Right lobe of liver (tissue), 6 donors: ENCODE results near the gene MYO5A. TPM values are rescaled to one million over a fixed set of nuclear protein-coding genes. Genes with fewer than 3 reads are reported as not detected.
"Not testable (repeated sequence)": the region's sequence is repeated elsewhere in the genome, so short reads cannot be mapped to it uniquely, and the experiment has no call there.

ENCODE experiments used
- ATAC-seq, 4 donors: fragments of 200-7000 bp; cut with Tn5 transposase; one replicate each; pipeline ENCODE4 v1.9.1; 2020; ENCODE audit warnings: mild to moderate bottlenecking in 4 of 4, moderate library complexity in 4 of 4
- DNase-seq, 3 donors: peaks; one replicate each; pipeline ENCODE4 v3.0.0-alpha.2; 2020
- H3K27ac ChIP-seq, 3 donors: fragments of 200-600 bp; one replicate each; pipeline ENCODE4 v1.8.0; 2022
- H3K27me3 ChIP-seq, 2 donors: fragments of 200-600 bp; one replicate each; pipeline ENCODE4 v1.8.0; 2022
- H3K36me3 ChIP-seq, 4 donors: fragments of 200-600 bp; sonication (generic) in 1 of 4; one replicate each; pipeline versions ENCODE4 v1.5.1 to v1.8.0; 2017 to 2022; ENCODE audit warnings: control low read depth in 1 of 4
- H3K4me1 ChIP-seq, 4 donors: fragments of 200-600 bp; sonication (generic) in 1 of 4; one replicate each; pipeline versions ENCODE4 v1.5.1 to v1.8.0; 2017 to 2022; ENCODE audit warnings: control low read depth in 1 of 4
- H3K4me3 ChIP-seq, 3 donors: fragments of 200-600 bp; one replicate each; pipeline ENCODE4 v1.8.0; 2022
- H3K9me3 ChIP-seq, 4 donors: fragments of 200-600 bp; sonication (generic) in 1 of 4; one replicate each; pipeline versions ENCODE4 v1.5.1 to v1.8.0; 2017 to 2022; ENCODE audit warnings: control low read depth in 1 of 4
- POLR2A ChIP-seq: fragments of 450-650 bp; IDR thresholded peaks from one replicate; pipeline ENCODE4 v1.6.1; 2017; ENCODE audit warnings: antibody characterized with exemption, mild to moderate bottlenecking
- WGBS: methylation state at CpG from one replicate; pipeline ENCODE4 v1.1.6; 2018; ENCODE audit warnings: low coverage, low lambda C conversion rate; ENCODE audit not compliant: insufficient coverage; ENCODE audit errors: missing lambda C conversion rate; 5-methylcytosine and 5-hydroxymethylcytosine counted together
- intact Hi-C, 2 donors: fragments of 100-400 bp; cut with DNase I; formaldehyde crosslinking; loops; one replicate each; pipeline versions ENCODE4 v1.11.2 to v1.14.1; 2022
- total RNA-seq, 6 experiments: library from RNA; depleted of rRNA in 2 of 6; stranded (reverse); fragments of >200 nt in 2 of 6; fragmentation: NEBNext Ultra II Directional in 3 of 6; extraction: Animal tissue kit (Norgen Biotek cat#: 25700) in 3 of 6; gene quantifications; one replicate each; pipeline versions ENCODE4 v1.1.0 to v1.2.4, GENCODE V29; 2016 to 2023
- TF ChIP-seq, protein P1 (sequence below), 4 donors: fragments of 200-600 bp in 3 of 4; fragments of 450-650 bp in 1 of 4; IDR thresholded peaks; one replicate each; pipeline versions ENCODE4 v1.5.1 to v1.8.0; 2016 to 2022; ENCODE audit warnings: antibody characterized with exemption in 4 of 4, mild to moderate bottlenecking in 2 of 4
- donor health status: DM: no; HTN: yes; CAD: no.
- donor health status: DM: no; HTN: no; CAD: no.
- donor health status: DM: no; HTN: no; CAD: no.
- donor health status: DM: no; HTN: yes; CAD: no.
- donor health status: DM: no; HTN: yes; CAD: no.

The MYO5A gene
- total RNA-seq, 6 experiments from 2014 or later, result 3.2 to 13.3 (median 5.0) TPM

DNA sequence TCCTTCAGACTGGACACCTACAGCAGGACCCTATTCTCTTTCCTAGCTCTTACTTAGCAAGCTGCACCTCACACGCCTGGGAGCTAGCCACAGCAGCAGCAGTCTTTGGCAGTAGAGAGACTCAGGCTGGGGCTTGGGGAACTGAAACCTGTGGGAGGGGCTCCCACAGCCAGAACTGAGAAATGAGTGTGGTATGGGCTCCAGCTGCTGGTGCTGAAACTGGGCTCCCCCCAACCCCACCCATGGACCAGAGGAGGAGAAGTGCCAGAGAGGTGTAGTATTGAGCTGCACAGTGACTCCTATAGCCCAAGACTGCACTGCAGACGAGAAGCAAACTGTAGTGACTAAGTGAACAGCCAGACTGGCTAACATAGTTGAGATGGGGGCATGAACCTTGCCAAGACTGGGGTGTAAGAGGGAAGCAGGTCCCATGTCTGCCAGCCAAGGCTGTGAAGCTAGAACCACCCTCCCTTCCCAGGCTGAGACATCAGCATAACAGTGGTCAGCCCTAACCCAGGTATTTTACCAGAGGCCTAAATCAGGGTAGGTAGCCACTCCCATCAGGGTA, 62.5 kb downstream of the MYO5A start:
- intact Hi-C loops, result no loop called here
- TF ChIP-seq, protein P1, sequence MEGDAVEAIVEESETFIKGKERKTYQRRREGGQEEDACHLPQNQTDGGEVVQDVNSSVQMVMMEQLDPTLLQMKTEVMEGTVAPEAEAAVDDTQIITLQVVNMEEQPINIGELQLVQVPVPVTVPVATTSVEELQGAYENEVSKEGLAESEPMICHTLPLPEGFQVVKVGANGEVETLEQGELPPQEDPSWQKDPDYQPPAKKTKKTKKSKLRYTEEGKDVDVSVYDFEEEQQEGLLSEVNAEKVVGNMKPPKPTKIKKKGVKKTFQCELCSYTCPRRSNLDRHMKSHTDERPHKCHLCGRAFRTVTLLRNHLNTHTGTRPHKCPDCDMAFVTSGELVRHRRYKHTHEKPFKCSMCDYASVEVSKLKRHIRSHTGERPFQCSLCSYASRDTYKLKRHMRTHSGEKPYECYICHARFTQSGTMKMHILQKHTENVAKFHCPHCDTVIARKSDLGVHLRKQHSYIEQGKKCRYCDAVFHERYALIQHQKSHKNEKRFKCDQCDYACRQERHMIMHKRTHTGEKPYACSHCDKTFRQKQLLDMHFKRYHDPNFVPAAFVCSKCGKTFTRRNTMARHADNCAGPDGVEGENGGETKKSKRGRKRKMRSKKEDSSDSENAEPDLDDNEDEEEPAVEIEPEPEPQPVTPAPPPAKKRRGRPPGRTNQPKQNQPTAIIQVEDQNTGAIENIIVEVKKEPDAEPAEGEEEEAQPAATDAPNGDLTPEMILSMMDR (IDR thresholded peaks at IDR 0.05), result no peak
- TF ChIP-seq POLR2A, result no peak
- Histone ChIP-seq H3K9me3 (no peaks in the 10 kb centered on the region), H3K4me1 (no peaks in the 10 kb centered on the region), H3K27me3 (no peaks in the 10 kb centered on the region), H3K27ac (no peak overlapping the region), H3K4me3 (no peak overlapping the region), H3K36me3 (no peaks in the 10 kb centered on the region)
- WGBS, result no CpG with 5 or more reads among the region's 2 CpGs
- DNase-seq, result peak in 1 of 3 donors; percentile 36
- peak; percentile 66 to 89 (median 82) for ATAC-seq

DNA sequence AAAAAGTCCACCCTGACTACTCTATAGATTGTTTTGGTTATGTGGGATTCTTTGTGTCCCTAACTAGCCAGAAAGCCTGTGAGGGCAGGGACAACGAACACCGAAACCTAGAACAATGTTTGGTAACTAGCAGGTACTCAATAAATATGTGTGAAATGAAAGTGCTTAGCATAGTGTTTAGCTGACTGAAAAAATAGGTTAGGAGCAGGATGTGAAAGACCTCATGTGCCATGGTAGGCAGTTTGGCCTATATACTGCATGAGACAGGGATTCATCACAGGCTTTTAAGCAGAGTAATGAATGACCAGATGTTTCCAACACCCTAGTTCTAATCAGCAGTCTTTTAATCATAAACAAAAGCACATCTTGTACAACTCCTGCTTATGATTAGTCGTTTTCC, 64.2 kb downstream of the MYO5A start:
- Histone ChIP-seq H3K27me3 (no peaks in the 10 kb centered on the region), H3K9me3 (no peaks in the 10 kb centered on the region), H3K4me3 (no peak overlapping the region), H3K36me3 (no peaks in the 10 kb centered on the region), H3K27ac (no peak overlapping the region), H3K4me1 (no peaks in the 10 kb centered on the region)
- 70% methylated on average over 3 of the region's 3 CpGs for WGBS
- intact Hi-C loops, result no loop called here
- ATAC-seq (peak; percentile 22 to 58 (median 37)), DNase-seq (no peak)
- TF ChIP-seq, protein P1 (IDR thresholded peaks at IDR 0.05), result no peak
- TF ChIP-seq POLR2A, result no peak

DNA sequence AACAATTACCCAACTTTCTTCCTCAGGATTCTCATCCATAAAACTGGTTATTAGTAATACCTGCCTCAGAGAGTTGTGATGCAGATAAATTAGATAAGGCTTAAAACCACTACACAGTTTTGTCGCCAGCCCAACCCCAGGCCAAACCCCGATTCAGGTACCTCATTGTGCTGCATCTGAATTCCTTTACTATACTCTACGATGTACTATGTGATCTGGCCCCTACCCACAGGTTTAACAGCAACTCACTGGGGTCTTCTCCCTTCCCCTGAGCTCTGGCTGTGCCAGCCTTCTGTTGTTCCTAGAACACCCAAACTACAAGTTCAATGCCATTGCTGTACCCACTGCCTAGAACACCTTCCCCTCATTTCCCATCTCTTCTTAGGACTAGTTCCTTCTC, 64.6 kb downstream of the MYO5A start:
- no peak overlapping the region for H3K4me3 ChIP-seq
- H3K9me3 ChIP-seq, result no peaks in the 10 kb centered on the region
- TF ChIP-seq, protein P1 (IDR thresholded peaks at IDR 0.05), result no peak
- no peak for TF ChIP-seq POLR2A
- 90% methylated on average over 3 of the region's 3 CpGs for WGBS
- H3K4me1 ChIP-seq, result no peaks in the 10 kb centered on the region
- no peaks in the 10 kb centered on the region for H3K36me3 ChIP-seq
- intact Hi-C loops, result no loop called here
- no peak overlapping the region for H3K27ac ChIP-seq
- no peak for ATAC-seq
- DNase-seq, result no peak
- no peaks in the 10 kb centered on the region for H3K27me3 ChIP-seq

DNA sequence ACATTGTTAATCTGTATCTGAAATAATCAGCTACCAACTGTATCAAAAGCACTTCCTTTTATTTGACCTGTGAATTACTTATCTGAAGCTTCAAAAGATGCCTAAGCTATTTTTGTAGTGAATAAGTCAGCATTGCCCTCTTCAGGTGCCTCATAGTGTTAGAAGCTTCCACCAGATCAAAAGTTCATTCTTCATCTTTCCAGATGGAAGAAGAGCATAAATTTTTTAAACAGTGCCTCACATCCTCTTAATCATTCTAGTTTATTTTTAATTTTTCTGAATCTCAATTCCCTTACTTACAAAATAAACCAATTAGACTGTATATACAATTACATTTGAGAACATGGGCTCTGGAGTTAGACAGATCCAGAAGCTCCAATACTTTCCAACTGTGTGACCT, 65.0 kb downstream of the MYO5A start:
- no peak overlapping the region for H3K27ac ChIP-seq
- TF ChIP-seq, protein P1 (IDR thresholded peaks at IDR 0.05), result no peak
- no peak for TF ChIP-seq POLR2A
- intact Hi-C loops, result no loop called here
- no peaks in the 10 kb centered on the region for H3K4me1 ChIP-seq
- H3K36me3 ChIP-seq, result no peaks in the 10 kb centered on the region
- DNase-seq (no peak), ATAC-seq (no peak)
- no peak overlapping the region for H3K4me3 ChIP-seq
- no peaks in the 10 kb centered on the region for H3K27me3 ChIP-seq
- no peaks in the 10 kb centered on the region for H3K9me3 ChIP-seq

DNA sequence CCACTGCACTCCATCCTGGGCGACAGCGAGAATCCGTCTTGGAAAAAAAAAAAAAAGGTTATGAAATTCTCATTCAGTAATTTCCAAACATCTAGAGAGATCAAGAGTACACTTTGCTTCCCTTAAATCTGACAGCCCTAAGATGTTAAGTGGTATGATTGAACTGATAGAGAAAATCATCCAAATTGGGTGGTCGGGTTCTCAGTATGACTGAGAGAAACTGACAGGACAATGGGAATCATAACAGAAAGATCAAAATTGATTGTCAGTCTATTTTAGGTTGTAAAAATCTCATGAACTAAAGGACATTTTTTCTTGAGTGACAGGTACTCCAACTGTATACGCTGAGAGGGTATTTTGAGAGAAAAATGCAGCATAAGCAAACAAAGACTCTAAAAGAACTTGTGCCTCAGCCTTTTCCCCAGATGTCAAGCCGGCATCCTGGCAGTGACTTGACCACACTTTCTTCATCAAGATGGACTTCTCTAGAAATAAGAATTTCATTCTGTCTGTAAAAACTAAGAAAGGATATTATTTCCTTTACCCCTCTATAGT, 65.8 kb downstream of the MYO5A start:
- no peak for TF ChIP-seq POLR2A
- TF ChIP-seq, protein P1 (IDR thresholded peaks at IDR 0.05), result no peak
- intact Hi-C loops, result no loop called here
- no peaks in the 10 kb centered on the region for H3K4me1 ChIP-seq
- no peak overlapping the region for H3K27ac ChIP-seq
- no peaks in the 10 kb centered on the region for H3K36me3 ChIP-seq
- no peak overlapping the region for H3K4me3 ChIP-seq
- WGBS, result 78% methylated on average over 3 of the region's 6 CpGs
- ATAC-seq (no peak), DNase-seq (no peak)
- H3K9me3 ChIP-seq, result no peaks in the 10 kb centered on the region
- no peaks in the 10 kb centered on the region for H3K27me3 ChIP-seq

DNA sequence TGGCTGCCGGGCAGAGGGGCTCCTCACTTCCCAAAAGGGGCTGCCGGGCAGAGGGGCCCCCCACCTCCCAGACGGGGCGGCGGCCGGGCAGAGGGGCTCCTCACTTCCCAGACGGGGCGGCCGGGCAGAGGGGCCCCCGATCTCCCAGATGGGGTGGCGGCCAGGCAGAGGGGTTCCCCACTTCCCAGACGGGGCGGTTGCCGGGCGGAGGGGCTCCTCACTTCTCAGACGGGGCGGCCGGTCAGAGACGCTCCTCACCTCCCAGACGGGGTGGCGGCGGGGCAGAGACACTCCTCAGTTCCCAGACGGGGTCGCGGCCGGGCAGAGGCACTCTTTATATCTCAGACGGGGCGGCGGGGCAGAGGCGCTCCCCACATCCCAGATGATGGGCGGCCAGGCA, 69.0 kb downstream of the MYO5A start:
- H3K27ac ChIP-seq, intact Hi-C loops, H3K4me1 ChIP-seq, H3K36me3 ChIP-seq, H3K4me3 ChIP-seq, H3K27me3 ChIP-seq, H3K9me3 ChIP-seq, DNase-seq, ATAC-seq: not testable (repeated sequence)
- WGBS, result 100% methylated on average over 6 of the region's 31 CpGs

DNA sequence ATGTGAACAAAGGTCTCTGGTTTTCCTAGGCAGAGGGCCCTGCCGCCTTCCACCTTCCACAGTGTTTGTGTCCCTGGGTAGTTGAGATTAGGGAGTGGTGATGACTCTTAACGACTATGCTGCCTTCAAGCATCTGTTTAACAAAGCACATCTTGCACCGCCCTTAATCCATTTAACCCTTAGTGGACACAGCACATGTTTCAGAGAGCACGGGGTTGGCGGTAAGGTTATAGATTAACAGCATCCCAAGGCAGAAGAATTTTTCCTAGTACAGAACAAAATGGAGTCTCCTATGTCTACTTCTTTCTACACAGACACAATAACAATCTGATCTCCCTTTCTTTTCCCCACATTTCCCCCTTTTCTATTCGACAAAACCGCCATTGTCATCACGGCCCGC, 69.4 kb downstream of the MYO5A start:
- WGBS, result 81% methylated on average over 7 of the region's 9 CpGs
- H3K4me3 ChIP-seq, H3K4me1 ChIP-seq, H3K27ac ChIP-seq, intact Hi-C loops, H3K27me3 ChIP-seq, H3K36me3 ChIP-seq, ATAC-seq, DNase-seq, H3K9me3 ChIP-seq: not testable (repeated sequence)
